Tibial nerve (tissue), 4 donors: ENCODE measurements around the gene SVOPL.

Source experiments
- EP300 ChIP-seq, 2 donors: sonication (generic); formaldehyde crosslinking; IDR thresholded peaks; one replicate each; pipeline ENCODE4 v1.6.1; 2017; ENCODE audit warnings: antibody characterized with exemption in 2 of 2, mild to moderate bottlenecking in 1 of 2
- POLR2A ChIP-seq, 2 donors: fragments of 450-650 bp; IDR thresholded peaks; one replicate each; pipeline ENCODE4 v1.6.1; 2017; ENCODE audit warnings: antibody characterized with exemption in 2 of 2, mild to moderate bottlenecking in 2 of 2, moderate library complexity in 2 of 2
- TF ChIP-seq, protein P1 (sequence below), 5 experiments: fragments of 200-600 bp in 3 of 5; fragments of 450-650 bp in 2 of 5; sonication (generic) in 3 of 5; IDR thresholded peaks; one replicate each; pipeline ENCODE4 v1.5.1; 2016 to 2019; ENCODE audit warnings: antibody characterized with exemption in 5 of 5, mild to moderate bottlenecking in 3 of 5, moderate library complexity in 2 of 5

DNA sequence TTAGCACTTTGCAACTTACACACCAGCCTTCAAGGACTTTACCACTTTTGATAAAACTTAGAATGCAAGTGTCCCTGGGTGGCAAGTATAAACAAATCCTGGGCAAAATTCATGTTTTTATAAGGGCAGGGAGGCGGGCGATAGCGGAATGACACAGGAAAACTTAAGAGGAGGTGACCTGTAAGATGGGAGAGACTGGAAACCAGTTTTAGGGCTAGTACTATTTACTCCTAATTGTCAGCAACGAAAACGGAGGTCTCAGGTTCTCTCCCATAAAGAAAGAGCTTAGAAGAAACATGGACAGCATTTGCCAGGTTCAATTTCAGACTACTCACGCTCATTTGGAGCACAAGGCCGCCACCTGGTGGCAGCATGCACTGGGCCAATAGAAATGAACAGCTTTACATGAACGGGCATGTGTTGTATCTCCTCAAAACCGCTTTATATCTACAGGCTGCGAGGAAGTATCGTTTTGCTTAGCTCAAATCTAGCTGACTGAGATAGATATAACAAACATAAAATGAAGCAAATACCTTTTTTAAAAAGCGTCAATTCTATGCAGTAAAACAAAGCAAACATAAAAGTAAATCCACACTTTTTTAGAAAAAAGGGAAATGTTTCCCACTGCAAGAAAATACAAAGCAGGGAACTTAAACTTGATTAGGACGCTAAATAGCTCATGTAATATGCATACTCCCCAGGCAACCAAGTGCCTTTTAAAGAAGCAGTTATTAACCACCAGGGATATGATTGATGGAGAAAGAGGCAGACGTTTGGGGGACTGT, 37.6 kb upstream of the SVOPL start:
- TF ChIP-seq POLR2A (IDR thresholded peaks at IDR 0.05) (no peak), EP300 (IDR thresholded peaks at IDR 0.05) (no peak)
- TF ChIP-seq, protein P1, sequence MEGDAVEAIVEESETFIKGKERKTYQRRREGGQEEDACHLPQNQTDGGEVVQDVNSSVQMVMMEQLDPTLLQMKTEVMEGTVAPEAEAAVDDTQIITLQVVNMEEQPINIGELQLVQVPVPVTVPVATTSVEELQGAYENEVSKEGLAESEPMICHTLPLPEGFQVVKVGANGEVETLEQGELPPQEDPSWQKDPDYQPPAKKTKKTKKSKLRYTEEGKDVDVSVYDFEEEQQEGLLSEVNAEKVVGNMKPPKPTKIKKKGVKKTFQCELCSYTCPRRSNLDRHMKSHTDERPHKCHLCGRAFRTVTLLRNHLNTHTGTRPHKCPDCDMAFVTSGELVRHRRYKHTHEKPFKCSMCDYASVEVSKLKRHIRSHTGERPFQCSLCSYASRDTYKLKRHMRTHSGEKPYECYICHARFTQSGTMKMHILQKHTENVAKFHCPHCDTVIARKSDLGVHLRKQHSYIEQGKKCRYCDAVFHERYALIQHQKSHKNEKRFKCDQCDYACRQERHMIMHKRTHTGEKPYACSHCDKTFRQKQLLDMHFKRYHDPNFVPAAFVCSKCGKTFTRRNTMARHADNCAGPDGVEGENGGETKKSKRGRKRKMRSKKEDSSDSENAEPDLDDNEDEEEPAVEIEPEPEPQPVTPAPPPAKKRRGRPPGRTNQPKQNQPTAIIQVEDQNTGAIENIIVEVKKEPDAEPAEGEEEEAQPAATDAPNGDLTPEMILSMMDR (IDR thresholded peaks at IDR 0.05), result peak; percentile 59 to 68 (median 63)
